HepG2 (cell line): ENCODE results near the gene CCDC116.

ENCODE experiments used
- BHLHE40 ChIP-seq: IDR thresholded peaks from 2 replicates; pipeline ENCODE4 v1.6.1; 2011; ENCODE audit warnings: low read length, improper control_type of control experiment
- ELF4 ChIP-seq: sonication (generic); formaldehyde crosslinking; IDR thresholded peaks from 2 replicates; pipeline ENCODE4 v1.5.0; 2020; ENCODE audit warnings: missing genetic modification reagents, mild to moderate bottlenecking, moderate library complexity, borderline replicate concordance
- GABPA ChIP-seq, 2 experiments: IDR thresholded peaks; 2 replicates each; pipeline ENCODE4 v1.6.1; 2011 to 2016; ENCODE audit warnings: low read depth in 2 of 2, low read length in 1 of 2, missing biosample characterization in 1 of 2, missing genetic modification characterization in 1 of 2
- HDAC6 ChIP-seq: fragments of 200-600 bp; sonication (generic); IDR thresholded peaks from 2 replicates; pipeline ENCODE4 v1.7.0; 2017; ENCODE audit warnings: mild to moderate bottlenecking, antibody characterized with exemption, low read length, low read depth
- KLF16 ChIP-seq, 2 experiments: sonication (generic) in 1 of 2; formaldehyde crosslinking in 1 of 2; IDR thresholded peaks; 2 replicates each; pipeline versions ENCODE4 v1.6.1 to v1.8.0; 2016 to 2023; ENCODE audit warnings: missing genetic modification reagents in 2 of 2, missing compliant biosample characterization in 1 of 2
- NFRKB ChIP-seq: fragments of 450-650 bp; IDR thresholded peaks from 2 replicates; pipeline ENCODE4 v1.6.1; 2017
- POLR2AphosphoS5 ChIP-seq: IDR thresholded peaks from 2 replicates; pipeline ENCODE4 v1.6.1; 2012; ENCODE audit warnings: low read depth, low read length
- STAG1 ChIP-seq: sonication (generic); formaldehyde crosslinking; IDR thresholded peaks from 2 replicates; pipeline ENCODE4 v1.4.0; 2020; ENCODE audit warnings: missing genetic modification reagents
- TCF12 ChIP-seq, 2 experiments: fragments of 450-650 bp in 1 of 2; sonication (generic) in 1 of 2; formaldehyde crosslinking in 1 of 2; IDR thresholded peaks; 2 replicates each; pipeline versions ENCODE4 v1.6.1 to v1.8.0; 2017 to 2022; ENCODE audit warnings: antibody characterized with exemption in 1 of 2, mild to moderate bottlenecking in 1 of 2, missing genetic modification reagents in 1 of 2, moderate library complexity in 1 of 2
- ZC3H4 ChIP-seq: sonication (generic); formaldehyde crosslinking; IDR thresholded peaks from 2 replicates; pipeline ENCODE4 v1.4.0; 2020; ENCODE audit warnings: missing genetic modification reagents, borderline replicate concordance
- ZKSCAN8 ChIP-seq: IDR thresholded peaks from 2 replicates; pipeline ENCODE4 v1.6.1; 2016; ENCODE audit warnings: borderline replicate concordance, missing genetic modification reagents, missing compliant biosample characterization

DNA sequence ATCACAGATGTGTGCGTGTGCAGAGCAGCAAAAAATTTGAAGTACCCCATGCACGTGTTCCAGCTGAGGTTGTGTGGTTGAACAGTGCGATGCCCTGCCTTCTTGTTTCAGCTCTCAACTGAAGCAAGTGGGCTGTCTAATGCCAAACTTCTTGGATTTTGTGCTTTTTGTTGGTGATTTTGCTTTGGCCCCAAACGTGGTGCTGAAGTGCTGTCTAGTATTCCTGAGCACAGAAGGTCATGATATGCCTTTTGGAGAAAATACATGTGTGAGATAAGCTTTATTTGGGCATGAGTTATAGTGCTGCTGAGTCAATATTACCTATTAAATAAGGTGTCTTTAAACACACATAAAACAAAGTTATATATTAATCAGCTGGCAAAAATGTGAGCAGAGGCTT, 16.8 kb upstream of the CCDC116 start:
- TF ChIP-seq GABPA (IDR thresholded peaks at IDR 0.05; ENCODE audit: low read depth, low read length), result no peak
- no peak for TF ChIP-seq GABPA (CRISPR knock-in tag; IDR thresholded peaks at IDR 0.05; ENCODE audit: low read depth)
- no peak for TF ChIP-seq KLF16 (CRISPR knock-in tag; IDR thresholded peaks at IDR 0.05)
- TF ChIP-seq POLR2AphosphoS5, result no peak
- TF ChIP-seq ZC3H4 (CRISPR knock-in tag), result no peak
- TF ChIP-seq TCF12 (IDR thresholded peaks at IDR 0.05), result no peak
- no peak for TF ChIP-seq TCF12 (CRISPR knock-in tag; IDR thresholded peaks at IDR 0.05)
- TF ChIP-seq ZKSCAN8 (CRISPR knock-in tag), result no peak
- no peak for TF ChIP-seq BHLHE40
- TF ChIP-seq ELF4 (CRISPR knock-in tag), result no peak
- no peak for TF ChIP-seq STAG1
- TF ChIP-seq NFRKB, result no peak
- no peak for TF ChIP-seq HDAC6
